ENCODE data around the gene RDH11.
"Not testable (repeated sequence)": the region's sequence is repeated elsewhere in the genome, so short reads cannot be mapped to it uniquely, and the experiment has no call there.

The RDH11 gene

DNA sequence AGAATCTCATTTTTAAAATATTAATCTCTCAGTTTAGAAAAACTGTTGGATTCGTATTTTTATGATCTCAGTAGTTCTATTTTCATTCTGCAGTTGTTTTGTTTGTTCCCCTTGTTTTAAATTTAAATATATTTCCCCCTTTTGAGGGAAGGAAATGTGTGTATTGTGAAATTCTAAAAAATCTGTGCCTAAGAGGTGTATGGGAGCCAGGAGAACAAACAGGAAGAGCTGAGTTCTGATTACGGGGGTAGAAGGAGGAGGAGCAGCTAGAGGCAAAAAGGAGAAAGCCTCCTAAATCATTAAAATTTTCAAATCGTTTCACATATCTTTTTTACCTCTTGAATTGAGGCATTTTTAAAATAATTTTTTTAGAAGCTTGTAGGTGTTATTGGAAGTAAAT lies 8.4 kb upstream of the RDH11 start:
- no peak for DNase-seq

DNA sequence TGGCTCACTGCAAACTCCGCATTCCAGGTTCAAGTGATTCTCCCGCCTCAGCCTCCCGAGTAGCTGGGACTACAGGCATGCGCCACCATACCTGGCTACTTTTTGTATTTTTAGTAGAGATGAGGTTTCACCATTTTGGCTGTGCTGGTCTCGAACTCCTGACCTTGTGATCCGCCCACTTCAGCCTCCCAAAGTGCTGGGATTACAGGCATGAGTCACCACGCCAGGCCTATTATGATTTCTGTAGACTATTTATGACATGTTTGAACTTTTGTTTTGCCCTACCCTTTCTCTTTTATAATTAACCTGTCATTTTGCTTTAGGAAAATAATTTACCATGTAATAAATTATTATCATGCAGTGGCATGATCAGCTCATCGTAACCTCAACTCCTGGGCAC lies 5.9 kb upstream of the RDH11 start, which contains the start of gene RDH12:
RDH12 (plus strand) TSS at position 395 of the 400 bp plus-strand sequence. CDS start 20,757 bp downstream, outside the sequence.
- not testable (repeated sequence) for DNase-seq

DNA sequence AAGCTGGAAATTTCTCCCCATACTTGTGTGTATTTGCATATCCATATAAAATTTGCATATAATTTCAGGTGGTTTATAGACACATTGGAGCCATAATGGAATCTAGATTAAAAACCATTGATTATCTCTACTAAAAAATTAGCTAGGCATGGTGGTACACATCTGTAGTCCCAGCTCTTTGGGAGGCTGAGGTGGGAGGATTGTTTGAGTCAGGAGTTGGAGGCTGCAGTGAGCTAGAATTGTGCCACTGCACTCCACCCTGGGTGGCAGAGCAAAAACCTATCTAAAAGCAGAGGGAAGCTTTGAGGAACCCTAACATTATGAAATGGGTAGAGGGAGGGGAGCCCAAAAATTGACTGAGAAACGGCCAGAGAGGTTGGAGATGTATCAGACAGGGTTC lies 2.6 kb upstream of the RDH11 start:
- DNase-seq: no peak

DNA sequence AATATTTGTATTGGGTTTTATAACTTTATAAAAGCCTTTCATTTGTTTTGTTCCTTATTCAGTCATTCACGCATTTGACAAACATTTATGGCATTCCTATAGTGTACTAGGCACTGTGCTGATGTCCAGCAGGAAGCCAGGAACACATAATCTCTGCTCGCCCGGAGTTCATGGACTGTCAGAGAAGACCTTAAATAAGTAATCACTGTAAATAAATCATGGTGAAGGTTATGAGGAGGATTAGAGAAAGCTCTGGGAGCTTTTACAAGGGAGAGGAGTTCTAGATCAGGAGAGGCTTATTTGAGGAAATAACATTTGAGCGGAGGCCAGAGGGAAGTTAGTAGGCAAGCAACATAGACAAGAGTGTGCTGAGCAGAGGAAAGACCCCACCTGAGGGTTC lies 1.4 kb upstream of the RDH11 start:
- no peak for DNase-seq

DNA sequence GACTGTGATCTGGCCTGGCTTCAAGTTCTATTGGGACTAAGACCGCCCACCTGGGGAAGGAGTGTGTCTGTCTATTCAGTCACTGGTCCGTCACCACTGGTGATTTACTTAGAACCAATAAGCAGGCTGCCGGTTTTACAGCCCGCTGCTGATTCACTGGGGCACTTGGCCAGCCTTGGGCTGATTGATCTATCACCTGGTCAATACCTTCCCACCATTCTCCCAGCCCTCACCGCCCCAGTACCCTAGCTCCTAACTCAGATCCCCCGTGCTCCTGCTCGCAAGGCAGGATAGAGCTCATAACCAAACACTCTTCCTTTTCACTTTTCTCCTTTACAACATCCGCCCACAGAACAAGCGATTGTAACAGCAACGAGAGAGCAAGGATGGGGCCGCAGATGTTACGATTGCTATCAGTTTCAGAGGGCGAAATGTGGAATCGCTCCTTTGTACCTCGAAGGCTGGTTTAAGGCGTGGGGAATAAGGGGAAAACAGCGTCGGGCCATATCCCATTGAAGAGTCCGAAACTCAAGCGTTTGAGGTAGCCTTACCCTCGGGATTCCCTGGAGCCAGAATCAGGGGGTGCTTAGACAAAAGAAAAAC lies 672 bp downstream of the RDH11 start:
- DNase-seq: peak; percentile 92

DNA sequence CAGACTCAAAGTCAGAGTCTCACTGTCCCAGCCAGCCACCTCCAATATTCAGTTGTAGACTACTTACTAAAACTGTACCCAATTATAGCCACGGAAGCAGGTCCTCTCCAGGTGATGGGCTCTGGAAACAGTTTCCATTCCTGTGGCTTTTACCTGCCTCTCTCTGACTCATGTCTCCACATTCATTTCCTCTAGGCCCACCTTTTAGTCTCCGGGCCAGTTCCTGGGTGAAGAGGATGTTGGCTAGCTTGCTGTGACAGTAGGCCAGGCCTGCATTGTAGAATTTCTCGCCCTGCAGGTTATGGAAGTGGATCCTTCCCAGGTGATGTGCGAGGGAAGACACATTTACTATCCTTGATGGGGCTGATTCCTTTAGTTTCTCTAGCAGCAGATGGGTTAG lies 5.6 kb downstream of the RDH11 start:
- no peak for DNase-seq

DNA sequence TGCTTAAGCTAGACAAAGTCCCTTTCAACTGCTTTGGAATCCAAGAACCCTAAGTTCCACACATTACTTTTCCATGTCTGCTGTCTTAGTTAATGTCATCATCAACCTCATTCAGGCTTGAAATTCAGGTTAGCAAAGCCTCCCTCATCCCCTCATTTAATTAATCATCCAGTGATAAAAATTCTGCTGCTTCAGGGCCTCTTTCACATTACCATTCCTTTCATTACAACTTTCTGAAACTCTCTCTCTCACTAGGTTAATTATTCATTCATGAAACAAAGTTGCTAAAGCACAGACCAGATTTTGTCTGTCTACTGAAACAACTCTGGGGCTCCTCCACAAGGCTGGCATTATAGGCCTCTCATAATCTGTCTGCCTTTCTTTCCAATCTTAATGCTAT lies 11.7 kb downstream of the RDH11 start:
- no peak for DNase-seq

DNA sequence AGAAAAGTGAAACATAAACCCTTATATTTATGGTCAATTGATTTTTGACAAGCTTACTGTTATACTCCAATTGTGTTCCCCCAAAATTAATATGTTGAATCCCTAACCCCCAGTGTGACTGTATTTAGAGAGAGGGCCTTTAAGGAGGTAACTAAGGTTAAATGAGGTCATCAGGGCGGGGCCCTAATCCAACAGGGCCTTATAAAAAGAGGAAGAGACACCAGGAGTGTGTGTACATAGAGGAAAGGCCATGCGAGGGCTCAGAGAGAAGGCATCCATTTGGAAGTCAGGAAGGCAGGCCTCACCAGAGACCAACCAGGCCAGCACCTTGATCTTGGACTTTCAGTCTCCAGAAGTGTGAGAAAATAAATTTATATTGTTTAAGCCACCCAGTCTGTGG lies 14.6 kb downstream of the RDH11 start:
- DNase-seq: no peak

DNA sequence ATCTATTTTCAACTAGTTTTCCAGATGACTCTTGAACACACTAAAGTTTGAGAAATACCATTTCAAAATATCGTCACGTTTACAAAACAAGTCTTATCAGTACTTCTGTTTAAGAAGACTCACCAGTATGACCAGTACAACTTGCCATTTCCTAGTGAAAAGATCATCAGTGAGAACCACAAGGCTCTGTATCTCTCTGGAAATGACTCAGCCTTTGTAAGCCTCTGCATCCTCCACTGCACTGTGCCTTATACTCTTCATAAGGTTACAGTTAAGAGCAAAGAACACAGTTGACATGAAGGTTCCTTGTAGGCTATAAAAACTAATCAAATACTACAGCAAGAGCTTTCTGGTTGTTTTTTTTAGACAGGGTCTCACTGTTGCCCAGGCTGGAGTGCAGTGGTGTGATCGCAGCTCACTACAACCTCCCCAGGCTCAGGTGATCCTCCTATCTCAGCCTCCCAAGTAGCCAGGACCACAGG lies 15.4 kb downstream of the RDH11 start:
- DNase-seq: peak; percentile 87

DNA sequence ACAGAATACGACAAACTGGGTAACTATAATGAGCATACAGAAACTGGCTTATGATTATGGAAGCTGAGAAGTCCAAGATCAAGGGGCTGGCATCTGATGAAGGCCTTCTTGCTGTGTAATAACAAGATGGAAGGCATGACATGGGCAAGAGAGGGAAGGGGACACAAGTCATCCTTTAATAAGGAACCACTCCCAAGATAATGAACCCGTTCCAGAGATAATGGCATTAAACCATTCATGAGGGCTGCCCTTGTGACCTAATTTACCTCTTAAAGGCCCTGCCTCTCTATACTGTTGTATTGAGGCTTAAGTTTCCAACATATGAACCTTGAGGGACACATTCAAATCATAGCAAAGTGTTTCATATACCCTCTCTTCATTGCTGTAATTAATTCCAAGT lies 16.6 kb downstream of the RDH11 start:
- no peak for DNase-seq

DNA sequence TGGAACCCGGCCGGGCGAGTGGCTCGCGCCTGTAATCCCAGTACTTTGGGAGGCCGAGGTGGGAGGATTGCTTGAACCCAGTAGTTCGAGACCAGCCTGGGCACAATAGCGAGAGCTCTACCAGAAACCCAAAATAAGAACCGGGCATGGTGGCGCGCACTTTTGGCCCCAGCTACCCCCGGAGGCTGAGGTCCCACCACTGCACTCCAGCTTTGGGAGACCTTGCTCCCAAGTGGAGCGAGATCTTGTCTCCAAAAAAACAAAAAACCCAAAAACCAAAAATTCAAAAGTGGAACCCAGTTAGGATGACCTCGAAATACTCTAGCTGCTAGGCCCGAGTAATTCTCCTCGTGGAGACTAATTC lies 20.4 kb downstream of the RDH11 start:
- DNase-seq: no peak

DNA sequence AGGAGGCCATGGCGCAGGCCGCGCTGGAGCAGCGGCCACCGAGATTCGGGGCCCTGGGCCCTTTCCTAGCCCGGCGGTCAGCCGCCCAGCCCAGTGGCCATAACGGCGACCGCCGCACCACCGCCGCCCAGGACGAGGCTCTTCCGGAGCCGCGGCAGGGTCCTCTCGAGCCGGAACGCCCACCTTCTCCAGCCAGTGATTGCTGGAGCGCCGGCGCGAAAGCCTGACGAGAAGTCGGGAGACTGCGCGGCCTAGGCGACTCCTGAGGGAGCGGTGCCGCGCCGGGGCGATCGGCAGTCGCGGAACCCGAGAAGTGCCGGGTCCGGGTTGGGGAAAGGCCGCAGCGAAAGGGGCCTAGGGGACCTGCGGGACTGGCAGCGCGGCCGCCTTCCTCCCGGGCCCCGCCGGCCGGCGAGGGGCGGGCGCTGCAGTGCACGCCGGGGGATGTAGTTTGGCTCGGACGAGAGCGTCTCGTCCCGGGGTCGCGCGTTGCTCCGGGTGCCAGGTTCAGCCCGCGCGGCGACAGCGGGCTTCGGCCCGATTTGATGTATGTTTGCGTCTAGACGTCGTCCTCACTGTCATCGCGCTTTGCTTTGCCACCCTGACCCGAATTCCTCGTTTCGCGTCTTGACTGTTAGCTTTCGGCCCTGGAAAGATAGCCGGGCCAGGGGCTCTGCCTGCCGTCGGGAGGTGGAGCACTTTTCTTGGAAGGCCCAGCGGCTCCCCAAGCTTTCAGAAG lies 20.9 kb downstream of the RDH11 start, which contains the start of gene VTI1B:
VTI1B (minus strand) TSS at position 153 of the 739 bp plus-strand sequence; CDS start at position 10, 143 bp downstream.
- peak; percentile 82 for DNase-seq

DNA sequence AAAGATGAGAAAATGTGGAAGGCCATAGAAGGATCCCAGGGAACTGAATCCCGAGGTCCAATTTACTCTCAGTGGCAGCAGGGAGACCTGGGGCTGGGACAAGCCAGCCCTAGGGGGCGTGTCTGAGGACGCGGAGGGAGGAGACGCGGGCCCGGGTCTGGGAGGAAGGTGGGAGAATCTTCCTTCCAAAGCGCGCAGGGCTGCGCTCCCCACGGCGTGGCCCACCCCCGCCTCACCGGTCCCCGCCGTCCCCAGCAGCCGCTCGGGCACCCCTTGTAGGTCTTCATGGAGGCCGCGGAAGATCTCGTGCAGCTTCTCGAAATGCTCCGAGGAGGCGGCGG lies 21.5 kb downstream of the RDH11 start:
- DNase-seq: peak; percentile 60

DNA sequence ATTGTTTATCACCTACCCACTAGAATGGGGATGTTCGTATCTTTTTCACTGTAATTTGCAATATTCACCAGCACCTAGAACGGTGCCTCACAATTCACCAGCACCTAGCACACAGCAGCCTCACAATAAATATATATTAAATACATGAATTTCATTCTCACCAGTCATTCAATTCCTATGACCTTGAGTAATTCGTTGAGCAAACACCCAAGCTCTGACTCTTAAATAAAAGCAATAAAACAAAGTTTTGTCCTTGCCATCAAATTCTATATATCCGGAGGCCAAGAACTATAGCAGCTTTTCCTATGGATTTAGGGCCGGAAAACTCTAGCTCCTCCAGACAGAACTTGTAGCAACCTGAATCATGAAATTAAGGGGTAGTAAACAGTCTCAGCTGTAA lies 22.1 kb downstream of the RDH11 start:
- no peak for DNase-seq

DNA sequence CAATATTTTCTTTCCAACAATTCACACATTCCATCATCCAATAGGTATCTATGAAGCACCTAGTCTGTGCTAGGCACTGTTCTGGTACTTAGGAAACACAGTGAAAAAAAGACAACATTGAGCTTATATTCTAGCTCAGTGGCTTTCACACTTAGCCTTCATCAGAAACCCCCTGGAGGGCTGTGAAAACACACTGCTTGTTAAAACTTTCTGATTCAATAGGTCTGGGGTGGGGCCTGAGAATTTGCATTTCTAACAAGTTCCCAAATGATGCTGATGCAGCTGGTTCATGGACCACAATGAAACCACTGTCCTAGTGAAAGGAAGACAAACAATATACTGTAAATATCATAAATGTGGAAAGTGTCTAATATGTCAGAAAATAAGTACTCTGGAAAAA lies 27.0 kb downstream of the RDH11 start:
- peak; percentile 50 for DNase-seq

DNA sequence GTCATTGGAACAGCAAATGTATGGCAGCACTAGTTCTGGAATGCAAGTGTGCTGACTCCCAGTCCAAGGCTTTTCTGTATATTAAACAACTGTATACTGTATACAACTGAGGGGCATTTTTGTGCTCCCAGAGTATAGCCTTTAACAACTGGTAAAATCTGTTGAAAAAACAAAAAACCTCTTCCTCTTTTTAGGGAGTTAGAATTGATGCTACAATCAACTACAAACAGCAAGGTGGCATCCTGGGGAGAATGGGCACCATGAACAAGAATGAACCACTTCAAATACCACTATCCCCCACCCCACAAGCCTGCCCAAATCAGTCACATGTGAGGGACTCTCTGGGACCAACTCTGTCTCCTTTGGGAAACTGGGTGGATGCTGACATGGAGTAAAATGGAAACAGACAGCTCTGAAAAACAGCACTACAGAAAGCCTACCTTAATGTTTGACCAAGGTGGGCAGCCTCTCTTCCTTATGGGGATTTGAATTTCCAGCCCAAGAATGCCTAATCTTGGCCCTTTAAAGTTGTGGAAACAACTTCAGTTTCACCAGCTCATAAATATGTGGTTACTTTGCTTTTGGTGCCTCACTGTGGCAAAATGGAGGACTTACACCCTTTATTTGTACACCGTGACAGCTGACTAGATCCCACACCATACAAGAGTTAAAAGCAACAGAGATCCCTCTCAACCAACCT lies 28.7 kb downstream of the RDH11 start:
- DNase-seq: peak; percentile 59

DNA sequence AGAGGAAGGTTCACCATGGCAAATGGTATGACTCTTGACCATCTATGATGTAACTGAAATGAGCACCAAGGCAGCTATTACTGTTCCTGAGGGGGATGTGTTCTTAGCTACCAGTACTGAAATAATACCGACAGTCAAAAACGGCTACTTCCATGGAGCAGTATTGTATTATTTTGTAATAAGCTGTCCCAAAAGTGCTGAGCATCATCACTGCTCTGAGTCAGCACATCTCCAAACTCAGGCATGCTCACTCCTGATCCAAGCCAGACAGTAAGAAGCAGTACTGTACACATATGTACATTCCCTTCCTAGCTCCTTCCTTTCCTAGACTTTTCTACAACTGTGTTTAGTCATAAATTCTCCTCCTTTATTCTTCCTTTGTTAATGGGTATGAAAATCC lies 29.7 kb downstream of the RDH11 start:
- no peak for DNase-seq

DNA sequence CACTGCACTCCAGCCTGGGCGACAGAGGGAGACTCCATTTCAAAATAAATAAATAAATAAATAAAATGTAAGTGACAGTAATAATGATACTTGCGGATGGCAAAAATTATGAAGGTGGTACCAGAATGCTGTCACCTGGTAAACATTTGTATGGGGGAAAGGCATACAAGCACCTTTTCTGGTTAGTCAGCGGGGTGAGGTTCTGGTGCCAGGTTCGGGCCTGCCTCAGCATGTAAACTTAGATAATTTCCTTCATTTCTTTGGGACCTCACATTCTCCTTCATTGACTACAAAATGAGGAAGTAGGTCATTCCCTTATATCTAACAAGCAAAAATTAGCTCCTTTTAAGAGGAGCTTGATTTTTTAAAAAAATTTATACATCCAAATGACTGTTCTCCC lies 31.9 kb downstream of the RDH11 start:
- no peak for DNase-seq

DNA sequence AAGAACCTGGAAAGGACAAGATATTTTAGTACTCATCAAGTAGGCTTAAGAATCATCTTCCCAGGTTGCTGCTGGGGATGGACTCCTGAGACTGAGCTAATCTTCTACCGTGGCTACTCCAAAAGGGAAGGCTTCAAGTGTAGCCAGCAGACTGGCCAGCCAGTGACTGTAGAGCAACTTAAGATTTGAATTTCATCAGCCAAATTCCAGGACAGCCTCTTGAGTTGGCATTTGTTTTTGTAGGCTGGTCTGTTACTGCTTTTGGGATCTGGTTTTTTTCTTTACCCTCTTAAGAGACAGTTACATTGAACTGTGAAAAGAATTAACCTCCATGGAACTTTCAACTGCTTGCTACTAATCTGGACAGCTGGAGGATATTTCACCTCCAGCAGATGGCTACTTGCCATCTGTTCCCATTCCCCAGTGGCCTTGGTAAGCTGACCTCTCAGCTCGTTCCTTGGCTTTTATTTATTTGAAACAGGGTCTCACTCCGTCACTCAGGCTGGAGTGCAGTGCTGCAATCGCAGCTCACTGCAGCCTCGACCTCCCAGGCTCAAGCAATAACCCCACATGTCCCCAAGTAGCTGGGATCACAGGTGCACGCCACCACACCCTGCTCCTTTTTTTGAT lies 41.8 kb downstream of the RDH11 start:
- no peak for DNase-seq

DNA sequence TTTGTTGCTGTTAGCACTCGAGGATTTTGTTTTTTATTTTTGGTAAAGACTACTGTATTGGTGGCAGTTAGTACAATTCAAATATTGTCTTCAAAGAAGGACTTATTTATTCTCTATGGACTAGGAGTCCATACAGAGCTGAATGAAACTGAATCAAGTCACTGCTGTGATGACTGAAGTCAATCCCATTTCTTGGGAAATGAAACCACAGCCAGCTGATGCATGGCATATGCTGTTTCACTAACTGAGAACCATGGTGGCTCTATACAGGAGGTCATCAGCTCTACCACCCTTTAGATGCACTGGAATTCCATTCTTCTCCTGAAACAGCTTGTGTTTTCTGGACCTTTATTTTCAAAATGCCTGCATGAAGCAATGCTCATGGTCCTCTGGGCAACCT lies 43.4 kb downstream of the RDH11 start:
- no peak for DNase-seq

DNA sequence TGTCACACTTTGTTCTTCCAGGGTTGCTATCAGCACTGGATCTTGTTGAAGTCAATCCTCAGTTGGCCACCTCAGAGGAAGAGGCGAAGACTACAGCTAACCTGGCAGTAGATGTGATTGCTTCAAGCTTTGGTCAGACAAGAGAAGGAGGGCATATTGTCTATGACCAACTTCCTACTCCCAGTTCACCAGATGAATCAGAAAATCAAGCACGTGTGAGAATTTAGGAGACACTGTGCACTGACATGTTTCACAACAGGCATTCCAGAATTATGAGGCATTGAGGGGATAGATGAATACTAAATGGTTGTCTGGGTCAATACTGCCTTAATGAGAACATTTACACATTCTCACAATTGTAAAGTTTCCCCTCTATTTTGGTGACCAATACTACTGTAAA lies 44.9 kb downstream of the RDH11 start:
- DNase-seq: no peak

DNA sequence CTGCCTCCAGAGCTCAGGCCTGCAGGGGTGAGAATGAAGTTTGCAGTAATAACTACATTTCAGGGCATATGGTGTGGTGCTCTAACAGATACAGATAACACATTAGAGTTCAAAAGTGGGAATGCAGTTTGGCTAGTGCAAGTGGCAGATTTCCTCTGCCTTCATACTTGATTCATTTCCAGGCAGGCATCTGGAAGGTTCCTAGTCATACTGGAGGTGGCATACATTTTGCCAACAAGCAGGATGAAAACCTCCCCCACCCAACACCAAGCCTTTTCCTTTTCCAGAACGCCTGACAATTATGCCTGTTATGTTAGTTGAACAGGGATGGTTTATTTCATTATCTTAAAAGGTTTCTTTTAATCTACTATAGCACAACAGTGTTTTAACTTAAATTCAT lies 45.4 kb downstream of the RDH11 start:
- no peak for DNase-seq

DNA sequence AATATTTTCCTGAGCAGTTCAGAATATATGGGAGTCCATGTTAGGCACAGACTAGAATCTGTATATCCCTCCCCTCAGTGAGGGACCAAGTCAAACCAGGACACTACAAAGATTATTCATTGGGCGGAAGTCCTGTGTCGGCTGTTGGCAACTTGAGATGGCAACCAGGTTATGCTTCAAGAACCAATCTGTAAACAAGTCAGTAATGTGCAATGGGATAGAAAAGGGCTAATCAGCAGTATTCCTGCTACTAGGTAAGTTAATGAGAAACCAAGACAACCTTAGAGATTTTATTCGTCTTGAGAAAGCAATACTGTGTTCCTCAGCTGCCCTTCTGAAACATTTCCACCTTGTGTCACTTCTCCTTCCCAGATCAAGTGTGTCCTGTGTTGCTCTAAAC lies 49.4 kb downstream of the RDH11 start:
- no peak for DNase-seq

DNA sequence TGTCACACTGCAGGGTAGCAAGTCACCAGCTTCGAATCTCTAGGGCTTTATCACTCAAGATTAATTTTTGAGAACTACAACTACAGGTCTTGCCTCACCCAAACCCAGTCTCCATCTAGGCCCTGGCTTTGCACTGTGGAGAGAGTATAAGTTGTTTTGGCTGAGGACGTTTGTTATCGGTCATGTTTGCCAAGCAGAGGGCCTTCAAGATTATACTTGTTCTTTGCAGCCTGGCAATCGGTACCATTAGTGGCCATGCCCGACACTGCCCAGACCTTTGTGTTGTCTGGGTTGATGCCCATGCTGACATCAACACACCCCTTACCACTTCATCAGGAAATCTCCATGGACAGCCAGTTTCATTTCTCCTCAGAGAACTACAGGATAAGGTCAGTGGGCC lies 50.1 kb downstream of the RDH11 start:
- no peak for DNase-seq

Measured in activated CD4-positive, alpha-beta T cell treated with anti-CD3 and anti-CD28 coated beads, Interleukin-2, Interleukin-6, amounts not matched to agents 100 ng/mL and 50 ng/mL, durations not matched to agents 16 hours and 8 hours (primary cell).